GM19463 (cell line): ENCODE data around the gene AGTRAP.

Source experiments
- ATAC-seq: cut with Tn5 transposase; IDR thresholded peaks from one replicate; pipeline ENCODE4 v1.9.1; 2021; ENCODE audit warnings: mild to moderate bottlenecking, moderate library complexity; ENCODE audit not compliant: unreplicated experiment

AGTRAP gene

DNA sequence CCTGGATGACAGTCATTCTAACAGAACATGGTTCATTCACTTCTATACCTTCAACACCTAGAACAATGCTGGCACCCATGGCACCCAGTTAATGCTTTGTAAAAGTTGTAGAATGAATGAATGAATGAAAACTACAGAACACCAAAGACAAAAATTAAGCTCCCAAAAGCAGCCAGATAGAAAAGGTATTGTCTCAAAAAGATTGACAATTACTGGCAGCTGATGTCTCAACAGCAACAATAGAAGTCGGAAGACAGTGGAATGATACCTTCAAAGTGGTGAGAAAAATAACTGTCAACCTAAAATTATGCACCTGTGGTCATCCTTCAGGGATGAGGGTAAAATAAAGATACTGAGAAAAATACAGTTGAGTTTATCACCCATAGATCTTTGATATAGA is 21.1 kb downstream of the AGTRAP start:
- ATAC-seq: no peak

DNA sequence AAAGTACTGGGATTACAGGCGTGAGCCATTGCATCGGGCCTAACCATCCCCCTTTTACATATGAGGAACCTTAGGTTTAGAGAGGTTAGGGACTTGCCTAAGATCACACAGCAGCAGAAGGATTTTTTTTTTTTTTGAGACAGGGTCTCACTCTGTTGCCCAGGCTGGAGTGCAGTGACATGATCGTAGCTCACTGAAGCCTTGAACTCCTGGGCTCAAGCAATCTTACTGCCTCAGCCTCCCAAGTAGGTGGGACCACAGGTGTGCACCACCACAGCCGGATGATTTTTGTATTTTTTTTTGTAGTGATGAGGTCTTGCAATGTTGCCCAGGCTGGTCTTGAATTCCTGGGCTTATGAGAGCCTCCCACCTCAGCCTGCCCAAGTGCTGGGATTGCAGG is 23.9 kb downstream of the AGTRAP start:
- no peak for ATAC-seq

DNA sequence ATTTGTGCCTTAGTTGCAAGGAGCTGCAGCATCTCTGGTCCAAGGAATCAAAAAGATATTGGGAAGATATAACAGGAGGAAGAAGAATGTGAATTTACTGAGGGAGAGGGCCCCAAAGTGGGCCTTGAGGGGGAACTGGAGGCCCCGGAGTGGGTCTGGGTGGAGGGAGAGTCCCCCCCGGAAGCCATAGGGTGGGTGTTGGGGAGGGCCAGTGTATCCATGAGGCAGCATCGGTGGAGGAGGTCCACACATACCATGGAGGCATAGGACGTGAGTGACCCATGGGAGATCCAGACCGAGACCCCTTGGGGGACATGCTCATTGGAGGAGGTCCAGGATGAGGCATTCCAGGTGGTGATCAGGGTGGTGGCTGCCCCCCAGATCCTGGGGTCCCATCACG is 25.3 kb downstream of the AGTRAP start:
- ATAC-seq: no peak

DNA sequence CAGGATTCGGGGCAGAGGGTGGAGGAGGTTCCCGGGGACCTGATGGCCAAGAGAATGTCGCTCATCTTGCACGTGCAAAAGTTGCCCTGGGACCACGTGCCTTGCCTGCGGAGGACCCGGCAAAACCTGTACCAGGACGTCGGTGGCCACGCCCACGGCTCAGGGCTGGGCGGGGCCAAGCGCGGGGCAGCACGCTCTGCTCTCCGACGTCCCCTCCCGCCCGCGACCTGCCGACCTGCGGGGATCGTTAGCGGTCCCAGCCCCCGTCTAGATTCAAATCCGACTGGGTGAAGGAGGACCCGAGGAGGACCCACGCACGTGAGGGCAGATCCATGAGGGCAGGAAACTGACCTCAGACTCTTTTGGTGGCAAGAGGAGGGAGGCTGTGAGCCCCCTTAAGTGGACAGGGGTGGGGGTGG is 26.1 kb downstream of the AGTRAP start, which contains the start of gene C1orf167:
Gene C1orf167 (plus strand): TSS at position 206 of the 419 bp plus-strand sequence. CDS start 2,208 bp downstream, outside the sequence.
- no peak for ATAC-seq

DNA sequence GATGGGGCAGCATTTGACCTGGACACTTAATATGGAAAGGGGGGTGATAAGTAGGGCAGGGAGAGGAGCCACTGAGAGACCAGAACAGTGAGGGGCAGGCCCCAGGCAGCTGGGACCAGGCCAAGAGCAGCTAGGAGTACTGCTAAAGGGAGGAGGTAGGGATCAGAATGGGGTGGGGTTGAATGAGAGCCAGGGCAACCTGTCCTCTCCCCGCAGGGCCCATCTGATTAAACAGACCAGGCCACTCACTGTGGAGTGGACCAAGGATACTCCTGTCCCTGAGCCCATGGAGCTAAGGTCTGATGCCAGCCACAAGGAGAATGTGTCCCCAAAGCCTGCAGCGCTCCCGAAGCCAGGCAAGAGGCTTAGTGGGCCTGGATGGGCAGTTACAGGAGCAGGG is 28.2 kb downstream of the AGTRAP start:
- no peak for ATAC-seq

DNA sequence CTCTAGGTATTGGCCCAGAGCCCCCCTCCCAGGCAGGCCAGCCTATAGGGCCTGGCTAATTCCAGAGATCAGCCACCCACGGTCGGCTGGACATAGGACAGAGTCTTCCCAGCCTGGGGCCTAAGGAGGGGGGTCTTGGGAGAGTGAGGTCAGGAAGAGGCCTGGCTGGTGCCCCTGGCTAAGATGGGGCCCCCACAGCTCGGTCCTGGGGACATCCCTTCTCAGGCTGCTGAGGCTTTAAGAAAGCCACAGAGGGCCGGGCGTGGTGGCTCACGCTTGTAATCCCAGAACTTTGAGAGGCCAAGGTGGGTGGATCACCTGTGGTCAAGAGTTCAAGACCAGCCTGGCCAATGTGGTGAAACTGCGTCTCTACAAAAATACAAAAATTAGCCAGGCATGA is 28.6 kb downstream of the AGTRAP start:
- no peak for ATAC-seq

DNA sequence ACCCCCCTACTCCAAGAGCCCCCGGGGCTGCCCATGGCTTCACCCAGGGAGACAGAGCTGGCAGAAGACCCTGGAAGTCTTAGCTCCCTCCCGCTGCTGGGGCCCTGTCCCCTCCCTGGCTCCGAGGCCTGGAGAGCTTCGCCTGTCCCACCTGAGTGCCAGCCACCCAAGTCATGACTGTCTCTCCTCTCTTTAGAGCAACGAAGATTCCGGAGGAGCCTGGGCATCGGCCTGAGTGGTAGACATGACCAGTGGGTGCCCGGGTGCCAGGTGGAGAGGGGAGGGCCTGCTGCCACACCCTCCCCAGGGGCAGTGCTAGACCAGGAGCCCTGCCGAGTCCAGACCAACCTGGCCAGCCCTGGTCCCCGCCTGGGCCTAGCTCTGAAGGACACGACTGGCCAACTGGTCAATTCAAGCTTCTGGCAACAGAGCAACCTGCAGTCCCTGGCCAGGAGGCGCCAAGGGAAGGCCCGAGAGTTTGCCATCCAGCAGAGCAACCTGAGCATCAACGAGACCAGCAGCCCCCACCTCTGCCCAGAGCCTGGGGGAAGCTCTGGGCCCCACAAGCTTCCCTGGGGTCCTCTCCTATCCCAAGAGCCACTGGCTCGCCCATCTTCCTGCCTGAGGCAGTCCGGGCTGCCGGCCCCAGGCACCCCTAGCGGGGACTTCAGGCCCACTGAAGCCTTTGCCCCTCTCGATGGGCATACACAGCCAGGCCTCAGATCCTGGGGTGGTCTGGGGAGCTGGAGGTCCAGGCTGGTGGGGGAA is 29.9 kb downstream of the AGTRAP start:
- no peak for ATAC-seq

DNA sequence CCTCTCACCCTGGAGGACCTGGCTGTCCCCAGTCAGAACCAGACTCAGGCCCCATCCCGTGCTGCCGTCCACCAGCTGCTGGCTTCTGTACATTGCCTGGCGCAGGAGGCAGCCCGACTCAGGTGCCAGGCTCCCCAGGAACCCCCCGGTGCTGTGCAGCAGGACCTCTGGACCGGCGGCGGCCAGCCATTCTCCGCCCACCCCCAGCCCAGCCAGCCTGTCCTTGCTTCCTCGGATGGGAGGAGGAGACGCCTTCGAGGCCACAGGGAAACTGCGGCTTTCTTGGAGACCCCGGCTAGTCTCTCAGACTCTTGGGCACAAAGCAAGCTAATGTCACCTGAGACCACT is 30.5 kb downstream of the AGTRAP start:
- ATAC-seq: no peak

DNA sequence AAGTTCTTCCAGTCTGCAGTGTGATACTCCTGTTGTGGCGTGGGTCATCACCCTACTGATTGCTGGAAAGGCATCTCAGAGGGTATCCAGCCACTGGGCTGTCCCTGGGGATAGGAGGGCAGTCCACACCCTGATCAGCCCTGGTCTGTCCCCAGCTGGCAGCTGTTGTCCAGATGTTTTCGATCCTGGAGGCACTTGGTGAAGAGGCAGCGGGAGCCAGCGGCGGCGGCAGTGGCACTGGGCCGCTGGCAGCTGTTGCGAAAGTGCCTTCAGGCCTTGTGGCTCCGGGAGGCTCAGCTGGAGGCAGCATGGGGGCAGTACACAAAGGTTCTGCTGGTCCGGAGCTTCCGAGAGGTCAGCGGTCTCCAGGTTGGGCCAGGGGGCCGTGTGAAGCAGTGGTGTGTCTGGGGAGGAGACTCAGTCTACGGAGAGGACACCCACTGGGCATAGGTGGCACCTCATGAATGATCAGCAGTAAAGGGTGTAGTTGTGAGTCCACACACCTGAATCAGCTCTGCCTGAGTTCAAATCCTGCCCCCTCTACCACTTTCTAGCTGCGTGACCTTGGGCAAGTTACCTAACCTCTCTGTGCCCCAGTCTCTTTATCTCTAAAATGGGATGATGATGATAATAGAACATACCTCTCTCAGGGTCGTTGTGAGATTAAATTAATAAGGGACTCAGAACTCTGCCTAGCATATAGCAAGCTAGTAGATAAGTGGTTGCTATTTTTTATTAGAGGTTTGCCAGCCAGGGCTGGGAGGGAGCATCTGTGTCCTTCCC is 32.2 kb downstream of the AGTRAP start:
- ATAC-seq: no peak

DNA sequence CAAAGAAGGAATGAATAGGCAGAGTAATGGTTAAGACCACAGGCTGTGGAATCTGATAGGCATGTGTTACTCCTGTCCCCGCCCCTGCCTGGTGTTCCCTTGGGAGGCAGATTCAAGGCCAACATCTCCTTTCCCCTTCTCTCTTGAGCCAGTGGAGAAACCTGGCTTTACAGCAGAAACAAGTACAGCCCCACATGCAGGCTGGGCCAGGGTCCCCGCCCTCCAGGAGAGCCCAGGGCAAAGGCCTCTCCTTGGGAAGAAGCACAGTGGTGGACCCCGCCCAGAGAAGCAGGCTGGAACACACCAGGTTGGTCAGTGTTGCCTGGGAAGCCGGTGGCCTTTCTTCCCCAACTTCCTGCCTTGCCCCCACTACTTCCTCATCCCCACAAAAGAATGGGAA is 32.9 kb downstream of the AGTRAP start:
- no peak for ATAC-seq

DNA sequence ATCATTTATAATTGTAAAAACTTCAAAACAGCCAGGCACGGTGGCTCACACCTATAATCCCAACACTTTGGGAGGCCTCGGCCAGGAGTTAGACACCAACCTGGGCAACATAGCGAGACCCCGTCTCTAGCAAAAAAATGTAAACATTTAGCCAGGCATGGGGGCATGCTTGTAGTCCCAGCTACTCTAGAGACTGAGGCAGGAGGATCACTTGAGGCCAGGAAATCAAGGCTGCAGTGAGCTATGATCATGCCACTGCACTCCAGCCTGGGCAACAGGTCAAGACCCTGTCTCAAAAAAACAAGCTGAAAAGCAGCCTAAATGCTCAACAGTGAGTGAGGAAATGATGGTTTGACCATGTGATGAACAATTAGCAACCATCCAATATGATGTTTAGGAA is 33.3 kb downstream of the AGTRAP start:
- ATAC-seq: no peak

DNA sequence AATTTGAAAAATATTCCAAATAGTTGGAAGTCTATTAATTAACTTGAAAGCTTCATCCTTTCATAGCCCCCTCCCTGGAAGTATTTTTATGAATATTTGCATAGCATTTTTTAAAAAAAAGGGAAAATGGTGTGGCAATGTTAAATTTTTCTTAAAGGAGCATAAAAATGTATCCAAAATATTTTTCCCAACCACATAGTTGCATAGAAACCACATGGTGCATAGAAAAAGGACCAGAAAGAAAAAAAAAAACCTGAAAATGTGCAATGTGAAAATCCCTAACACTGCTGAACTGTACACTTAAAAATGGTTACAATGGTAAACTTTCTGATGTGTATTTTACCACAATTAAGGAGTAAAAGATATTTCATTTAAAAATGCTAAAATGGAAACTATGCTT is 34.1 kb downstream of the AGTRAP start:
- no peak for ATAC-seq

DNA sequence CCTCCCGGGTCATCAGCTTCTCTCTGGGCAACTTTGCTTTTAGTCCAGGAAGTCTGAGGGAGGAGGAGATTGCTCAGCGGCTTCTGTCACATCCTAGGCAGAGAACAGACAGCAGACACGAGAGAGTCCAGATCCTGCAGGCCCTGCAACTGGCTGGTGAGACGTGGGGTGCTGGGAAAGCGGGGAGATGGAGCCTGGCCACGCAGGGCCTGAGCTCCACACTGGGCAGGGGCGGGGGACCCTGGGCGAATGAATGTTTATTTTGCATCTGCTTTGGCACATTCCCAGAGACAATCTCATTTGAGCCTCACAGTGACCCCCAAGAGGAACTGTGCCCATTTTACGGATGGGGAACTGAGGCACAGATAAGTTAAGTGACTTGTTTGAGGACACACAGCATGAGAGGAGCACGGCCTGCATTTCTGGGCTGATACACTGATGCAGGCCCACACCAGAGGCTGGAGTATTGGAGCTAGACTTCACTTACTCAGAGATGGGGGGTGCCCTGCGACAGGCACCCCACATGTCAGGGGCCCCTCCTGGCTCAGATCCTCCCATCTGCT is 35.6 kb downstream of the AGTRAP start:
- no peak for ATAC-seq

DNA sequence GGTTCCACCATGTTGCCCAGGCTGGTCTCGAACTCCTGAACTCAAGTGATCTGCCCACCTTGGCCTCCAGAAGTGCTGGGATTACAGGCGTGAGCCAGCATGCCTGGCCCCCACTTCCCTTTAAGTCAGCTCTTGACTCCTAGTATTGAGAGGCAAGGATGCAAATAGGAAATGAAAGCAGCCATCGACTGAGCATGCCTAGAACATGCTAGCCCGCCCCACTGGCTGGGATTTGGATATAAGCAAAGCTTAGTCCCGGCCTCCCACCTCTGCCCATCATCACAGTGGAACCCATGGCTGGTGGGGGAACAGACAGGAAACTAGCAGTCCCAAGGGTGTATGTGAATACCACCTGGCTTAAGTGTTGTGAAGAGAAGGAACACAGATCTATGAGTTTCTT is 36.5 kb downstream of the AGTRAP start:
- ATAC-seq: no peak

DNA sequence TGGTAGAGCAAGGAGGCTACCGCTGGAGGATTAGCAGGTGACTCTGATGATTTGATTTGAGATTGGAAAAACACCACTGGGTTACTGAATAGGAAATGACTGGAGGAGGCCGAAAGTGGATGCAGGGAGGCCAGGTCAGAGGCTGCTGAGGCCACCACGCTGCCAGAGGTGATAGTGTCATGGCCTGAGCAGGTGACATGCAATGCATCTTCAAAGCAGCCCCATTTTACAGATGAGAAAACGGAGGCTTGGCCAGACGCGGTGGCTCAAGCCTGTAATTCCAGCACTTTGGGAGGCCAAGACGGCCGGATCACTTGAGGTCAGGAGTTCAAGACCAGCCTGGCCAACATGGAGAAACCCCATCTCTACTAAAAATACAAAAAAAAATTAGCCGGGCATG is 38.8 kb downstream of the AGTRAP start:
- no peak for ATAC-seq

DNA sequence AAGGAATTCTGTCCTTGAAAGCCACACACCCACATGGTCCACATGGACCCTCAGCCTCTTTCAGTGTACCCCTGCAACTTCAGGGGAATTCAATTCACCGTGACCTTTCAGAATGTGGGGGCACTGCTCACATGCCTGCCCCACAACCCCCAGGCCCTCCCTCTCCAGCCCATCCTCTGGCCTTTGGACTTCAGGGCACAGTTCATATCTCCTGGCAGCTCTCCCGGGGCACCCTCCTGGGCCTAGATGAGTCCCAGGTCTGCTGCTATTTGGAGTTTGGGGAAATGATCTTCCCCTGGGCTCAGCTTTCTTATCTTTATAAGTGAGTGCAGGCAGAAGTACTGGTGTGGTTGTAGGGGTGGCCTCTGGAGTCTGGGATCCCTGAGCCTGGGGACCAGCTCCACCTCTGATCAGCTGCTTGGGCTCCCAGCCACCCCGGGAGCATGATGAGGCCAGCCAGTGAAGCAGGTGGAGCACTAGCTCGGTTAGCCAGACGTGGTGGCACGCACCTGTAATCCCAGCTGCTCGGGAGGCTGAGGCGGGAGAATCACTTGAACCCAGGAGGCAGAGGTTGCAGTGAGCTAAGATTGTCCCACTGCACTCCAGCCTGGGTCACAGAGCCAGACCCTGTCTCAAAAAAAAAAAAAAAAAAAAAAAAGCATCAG is 41.9 kb downstream of the AGTRAP start:
- ATAC-seq: no peak

DNA sequence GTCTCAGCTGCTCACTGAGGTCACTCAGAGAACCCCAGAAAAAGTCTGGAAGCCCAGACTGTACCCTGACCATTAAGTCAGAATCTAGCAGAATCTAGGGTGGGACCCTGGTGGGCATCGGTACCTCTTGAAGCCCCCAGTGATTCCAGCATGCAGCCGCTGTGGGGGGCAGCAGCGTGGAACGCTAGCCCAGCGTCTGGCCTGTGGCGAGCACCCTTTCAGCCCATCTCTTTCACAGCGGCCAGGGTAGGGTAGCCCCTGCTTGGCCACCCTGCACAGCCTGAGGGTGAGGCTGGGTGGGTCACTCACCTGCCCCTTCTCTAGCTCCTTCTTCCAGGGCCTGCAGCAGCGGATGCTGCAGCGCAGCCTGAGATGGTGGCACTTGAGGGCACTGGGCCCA is 42.4 kb downstream of the AGTRAP start:
- no peak for ATAC-seq

DNA sequence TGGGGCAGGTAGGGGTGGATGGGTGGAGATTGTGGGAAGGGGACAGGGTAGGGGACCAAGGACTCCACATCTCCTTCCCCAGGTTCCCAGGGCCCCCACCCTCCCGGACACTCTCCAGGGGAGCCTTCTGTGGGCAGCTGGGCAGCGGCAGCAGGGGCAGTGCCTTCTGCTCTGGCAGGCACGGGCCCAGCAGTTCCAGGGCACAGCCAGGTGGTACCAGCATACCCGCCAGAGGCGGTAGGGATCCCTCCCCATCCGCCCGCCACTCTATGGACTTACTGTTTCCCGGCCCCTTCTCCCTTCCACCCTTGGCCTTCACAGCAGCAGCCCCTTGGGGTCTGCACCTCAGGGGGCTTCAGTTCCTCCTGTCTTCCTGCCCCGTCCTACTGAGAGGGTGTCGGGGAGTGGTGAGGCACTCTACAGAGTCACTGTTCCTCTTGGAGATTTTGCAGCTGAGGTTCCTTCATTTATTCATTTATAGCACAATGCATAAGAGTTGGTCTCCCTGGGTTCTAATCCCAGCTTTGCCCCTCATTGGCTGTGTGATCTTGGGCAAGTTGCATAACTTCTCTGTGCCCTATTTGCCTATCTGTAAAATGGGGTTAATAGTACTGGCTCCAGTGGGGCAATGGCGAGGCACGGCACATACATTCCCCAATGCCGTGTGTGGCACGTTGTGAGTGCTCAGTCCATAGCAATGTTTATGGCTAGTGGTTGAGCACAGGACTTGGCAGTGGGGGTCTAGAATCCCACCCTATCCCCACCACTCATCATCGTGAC is 43.1 kb downstream of the AGTRAP start:
- no peak for ATAC-seq

DNA sequence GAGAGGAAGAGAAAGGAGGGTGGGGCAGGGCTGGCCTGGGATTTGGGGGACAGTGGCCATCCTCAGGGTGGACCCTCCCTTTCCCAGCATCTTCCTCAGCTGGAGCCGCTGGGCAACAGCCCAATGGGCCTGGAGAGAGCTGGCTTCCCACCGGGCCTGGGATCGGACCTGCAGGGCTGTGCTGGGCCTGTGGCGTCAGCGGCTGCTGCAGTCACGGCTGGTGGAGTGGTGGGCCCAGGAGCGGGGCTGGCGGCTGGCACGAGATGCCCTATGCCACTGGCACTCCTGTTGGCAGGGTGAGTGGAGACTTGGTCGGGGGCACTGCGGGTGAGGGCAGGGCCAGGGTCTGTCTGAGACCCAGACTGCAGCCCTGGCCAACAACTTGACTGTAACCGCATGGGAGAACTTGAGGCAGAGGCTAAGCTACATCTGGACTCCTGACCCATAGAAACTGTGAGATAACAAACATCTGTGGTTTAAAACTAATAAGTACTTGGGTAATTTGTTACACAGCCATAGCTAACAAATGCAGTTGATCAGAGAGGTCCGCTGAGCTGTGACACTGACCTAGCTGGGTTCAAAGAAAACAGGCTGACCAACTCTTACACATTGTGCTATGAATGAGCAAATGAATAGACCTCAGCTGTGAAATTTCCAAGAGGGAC is 43.9 kb downstream of the AGTRAP start:
- ATAC-seq: no peak
